NCI-H345 (cell line): Measurements from ENCODE around the gene STRA6.
A peak's percentile ranks its signal among the peaks of the same experiment; 100 is the strongest.
"Not testable (repeated sequence)": the region's sequence is repeated elsewhere in the genome, so short reads cannot be mapped to it uniquely, and the experiment has no call there.

Experiments
- DNase-seq: peaks from one replicate; lab custom pipeline; 2025; lab: John Stamatoyannopoulos, UW

Gene STRA6

DNA sequence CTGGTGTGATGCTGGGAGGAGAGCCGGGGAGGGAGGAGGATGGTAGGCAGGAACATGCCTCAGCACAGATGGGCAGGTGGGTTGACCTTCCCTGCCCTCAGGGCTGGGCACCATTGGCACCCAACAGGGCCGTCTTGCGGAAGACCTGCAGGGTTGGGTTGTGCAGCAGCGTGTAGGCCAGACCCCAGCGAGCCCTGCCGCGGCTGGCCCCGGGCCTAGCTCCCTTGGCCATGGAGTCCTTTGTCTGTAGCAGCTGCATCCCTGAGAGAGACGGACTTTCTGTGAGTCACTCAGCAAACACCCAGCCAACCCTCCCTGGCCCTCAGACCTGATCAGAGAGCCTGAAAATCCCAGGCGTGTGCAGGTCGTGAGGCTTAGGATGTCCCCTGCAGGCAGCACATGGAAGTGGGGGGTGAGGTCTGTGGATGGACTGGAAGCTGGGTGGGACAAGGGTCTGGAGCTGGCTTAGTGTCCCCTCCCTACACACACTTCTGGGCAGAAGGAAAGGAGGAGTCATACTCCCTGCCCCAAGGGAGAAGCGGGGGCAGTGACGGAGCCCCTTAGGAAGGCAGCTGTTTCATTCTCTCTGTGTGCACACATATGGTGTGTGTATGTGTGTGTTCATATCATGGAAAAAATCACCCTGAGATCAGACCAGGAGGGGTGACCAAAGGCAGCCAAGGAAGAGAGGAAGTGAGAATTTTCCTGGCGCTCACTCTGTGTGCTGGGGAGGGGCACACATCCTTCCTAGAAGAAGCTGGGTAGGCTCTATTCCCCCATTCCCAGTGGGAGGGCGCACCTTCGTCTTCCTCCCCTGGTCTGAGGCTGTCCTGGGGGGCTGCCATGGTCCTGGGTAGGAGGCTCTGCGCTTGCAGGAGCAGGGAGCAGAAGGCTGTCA lies 22.4 kb downstream of the STRA6 start:
- DNase-seq, result no peak

DNA sequence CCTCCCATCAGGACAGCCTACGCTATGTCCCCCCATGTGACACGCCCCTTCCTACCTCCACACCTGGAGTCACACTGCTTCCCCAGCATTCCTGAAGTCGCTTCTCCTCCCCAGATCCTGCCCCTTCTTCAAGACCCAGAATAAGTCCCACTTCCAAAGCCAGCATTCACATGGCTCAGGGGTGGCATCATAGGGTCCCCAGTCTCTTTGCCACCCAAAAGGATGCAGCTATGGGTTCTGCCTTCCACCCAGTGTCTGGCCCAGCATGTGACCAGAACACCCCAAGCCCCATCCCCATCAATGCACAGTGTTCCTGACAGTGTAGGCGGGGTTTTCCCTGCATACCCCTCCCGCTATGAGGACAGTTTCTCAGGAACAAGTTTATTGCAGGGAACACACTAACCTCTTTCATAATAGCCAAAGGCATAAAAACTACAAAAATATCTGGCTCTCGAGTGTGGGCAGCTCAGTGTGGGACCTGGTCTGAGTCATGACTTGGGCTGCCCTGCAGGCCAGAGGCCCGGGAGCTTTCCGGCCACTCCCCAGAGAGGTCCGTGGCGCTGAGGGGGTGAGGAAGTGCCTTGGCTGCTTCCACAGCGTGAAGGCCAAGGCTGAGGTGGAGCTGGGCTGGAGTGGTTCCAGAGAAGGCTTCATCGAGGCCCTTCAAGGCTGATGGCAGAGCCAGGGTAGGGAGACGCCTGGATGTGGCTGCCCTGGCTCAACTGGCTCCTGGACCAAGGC lies 23.3 kb downstream of the STRA6 start:
- no peak for DNase-seq

DNA sequence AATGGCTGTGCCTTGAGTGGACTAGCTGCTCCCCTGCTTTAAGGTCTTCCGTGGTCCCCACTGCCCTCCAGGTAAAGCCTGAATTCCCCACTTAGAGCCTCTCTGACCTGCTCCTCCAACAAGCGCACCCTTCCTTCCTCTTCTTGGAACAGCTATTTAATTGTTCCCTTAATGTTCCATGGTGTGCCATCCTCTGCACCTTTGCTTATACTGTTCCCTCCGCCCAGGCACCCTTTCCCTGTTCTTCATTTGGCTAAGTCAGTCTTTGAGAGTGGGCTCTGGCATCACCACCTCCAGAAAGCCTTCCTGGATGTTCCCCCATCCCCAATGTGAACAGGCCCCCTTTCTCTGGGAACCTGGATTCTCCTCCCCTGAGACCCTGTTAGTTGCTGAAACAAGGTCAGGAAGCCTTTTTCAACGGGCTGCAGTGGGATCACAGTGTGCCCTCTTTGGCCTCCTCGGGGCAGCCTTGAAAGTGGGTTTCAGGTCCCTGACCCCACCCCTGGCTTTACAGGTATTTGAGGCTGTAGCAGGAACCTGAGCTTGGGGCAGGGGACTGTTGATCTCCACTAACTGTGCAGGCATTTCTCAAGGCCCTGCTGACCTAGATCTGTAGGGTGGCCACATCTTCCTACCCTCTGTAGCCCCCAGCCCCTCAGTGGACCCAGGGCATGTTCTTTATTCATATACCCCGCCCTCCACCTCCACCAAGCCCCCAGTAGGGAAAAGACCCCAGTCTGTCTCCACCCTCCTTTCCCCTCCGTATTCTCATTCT lies 24.1 kb downstream of the STRA6 start:
- no peak for DNase-seq

DNA sequence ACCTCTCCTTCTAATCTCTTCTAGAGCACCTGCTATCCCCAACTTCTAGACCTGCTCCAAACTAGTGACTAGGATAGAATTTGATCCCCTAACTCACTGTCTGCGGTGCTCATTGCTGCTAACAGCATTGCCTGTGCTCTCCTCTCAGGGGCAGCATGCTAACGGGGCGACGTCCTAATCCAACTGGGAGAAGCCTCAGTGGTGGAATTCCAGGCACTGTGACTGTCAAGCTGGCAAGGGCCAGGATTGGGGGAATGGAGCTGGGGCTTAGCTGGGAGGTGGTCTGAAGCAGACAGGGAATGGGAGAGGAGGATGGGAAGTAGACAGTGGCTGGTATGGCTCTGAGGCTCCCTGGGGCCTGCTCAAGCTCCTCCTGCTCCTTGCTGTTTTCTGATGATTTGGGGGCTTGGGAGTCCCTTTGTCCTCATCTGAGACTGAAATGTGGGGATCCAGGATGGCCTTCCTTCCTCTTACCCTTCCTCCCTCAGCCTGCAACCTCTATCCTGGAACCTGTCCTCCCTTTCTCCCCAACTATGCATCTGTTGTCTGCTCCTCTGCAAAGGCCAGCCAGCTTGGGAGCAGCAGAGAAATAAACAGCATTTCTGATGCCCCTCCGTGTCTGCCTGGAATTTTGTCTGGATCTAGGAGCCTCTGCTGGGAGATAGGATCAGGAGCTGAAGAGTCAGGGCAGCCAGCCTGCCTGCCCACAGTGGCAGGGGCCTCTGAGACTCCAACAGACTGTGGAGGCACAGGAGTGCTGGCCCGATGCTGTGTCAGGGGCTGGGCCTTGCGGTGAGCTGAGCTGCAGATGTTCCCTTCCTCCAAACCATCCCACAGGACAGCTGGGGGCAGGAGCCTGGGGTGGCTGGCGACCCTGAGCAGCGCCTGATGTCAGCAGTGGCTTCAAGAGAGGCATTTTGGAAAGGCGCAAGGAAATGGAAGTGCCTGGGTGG lies 26.0 kb downstream of the STRA6 start:
- no peak for DNase-seq

DNA sequence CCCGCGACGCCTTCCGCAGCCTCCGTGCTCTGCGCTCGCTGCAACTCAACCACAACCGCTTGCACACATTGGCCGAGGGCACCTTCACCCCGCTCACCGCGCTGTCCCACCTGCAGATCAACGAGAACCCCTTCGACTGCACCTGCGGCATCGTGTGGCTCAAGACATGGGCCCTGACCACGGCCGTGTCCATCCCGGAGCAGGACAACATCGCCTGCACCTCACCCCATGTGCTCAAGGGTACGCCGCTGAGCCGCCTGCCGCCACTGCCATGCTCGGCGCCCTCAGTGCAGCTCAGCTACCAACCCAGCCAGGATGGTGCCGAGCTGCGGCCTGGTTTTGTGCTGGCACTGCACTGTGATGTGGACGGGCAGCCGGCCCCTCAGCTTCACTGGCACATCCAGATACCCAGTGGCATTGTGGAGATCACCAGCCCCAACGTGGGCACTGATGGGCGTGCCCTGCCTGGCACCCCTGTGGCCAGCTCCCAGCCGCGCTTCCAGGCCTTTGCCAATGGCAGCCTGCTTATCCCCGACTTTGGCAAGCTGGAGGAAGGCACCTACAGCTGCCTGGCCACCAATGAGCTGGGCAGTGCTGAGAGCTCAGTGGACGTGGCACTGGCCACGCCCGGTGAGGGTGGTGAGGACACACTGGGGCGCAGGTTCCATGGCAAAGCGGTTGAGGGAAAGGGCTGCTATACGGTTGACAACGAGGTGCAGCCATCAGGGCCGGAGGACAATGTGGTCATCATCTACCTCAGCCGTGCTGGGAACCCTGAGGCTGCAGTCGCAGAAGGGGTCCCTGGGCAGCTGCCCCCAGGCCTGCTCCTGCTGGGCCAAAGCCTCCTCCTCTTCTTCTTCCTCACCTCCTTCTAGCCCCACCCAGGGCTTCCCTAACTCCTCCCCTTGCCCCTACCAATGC lies 27.1 kb downstream of the STRA6 start:
- no peak for DNase-seq

DNA sequence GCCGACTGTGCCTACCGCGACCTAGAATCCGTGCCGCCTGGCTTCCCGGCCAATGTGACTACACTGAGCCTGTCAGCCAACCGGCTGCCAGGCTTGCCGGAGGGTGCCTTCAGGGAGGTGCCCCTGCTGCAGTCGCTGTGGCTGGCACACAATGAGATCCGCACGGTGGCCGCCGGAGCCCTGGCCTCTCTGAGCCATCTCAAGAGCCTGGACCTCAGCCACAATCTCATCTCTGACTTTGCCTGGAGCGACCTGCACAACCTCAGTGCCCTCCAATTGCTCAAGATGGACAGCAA lies 27.7 kb downstream of the STRA6 start:
- DNase-seq, result no peak

DNA sequence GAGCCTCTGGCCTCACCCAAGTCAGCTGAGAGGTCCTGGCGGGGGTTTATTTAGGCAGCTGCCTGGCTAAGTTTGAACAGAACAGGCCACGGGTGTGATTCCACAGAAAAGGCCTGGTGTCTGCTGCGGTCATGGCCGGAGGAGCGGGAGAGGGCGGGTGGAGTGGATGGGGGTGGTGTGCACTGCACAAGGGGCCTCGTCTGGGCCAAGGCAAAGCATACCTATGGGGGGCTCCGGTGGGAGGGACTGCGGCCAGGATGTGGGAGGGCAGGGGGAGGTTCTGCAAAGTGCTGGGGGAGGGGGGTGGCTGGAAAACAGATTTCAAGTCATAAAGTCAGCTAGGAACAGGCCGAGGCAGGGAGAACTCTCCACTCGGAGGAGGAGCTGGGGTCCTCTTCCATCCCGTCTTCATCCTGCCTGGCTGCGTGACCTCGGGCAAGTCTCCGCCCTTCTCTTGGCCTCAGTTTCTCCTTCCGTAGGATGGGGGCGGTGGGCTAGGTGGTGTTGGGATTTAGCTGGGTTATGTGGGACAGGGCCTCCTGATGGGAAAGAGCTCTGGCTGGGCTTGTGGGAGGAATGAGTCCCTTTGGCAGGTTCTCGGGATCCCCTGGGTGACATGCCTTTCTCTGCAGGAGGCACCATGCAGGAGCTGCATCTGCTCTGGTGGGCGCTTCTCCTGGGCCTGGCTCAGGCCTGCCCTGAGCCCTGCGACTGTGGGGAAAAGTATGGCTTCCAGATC lies 28.2 kb downstream of the STRA6 start:
- no peak for DNase-seq

DNA sequence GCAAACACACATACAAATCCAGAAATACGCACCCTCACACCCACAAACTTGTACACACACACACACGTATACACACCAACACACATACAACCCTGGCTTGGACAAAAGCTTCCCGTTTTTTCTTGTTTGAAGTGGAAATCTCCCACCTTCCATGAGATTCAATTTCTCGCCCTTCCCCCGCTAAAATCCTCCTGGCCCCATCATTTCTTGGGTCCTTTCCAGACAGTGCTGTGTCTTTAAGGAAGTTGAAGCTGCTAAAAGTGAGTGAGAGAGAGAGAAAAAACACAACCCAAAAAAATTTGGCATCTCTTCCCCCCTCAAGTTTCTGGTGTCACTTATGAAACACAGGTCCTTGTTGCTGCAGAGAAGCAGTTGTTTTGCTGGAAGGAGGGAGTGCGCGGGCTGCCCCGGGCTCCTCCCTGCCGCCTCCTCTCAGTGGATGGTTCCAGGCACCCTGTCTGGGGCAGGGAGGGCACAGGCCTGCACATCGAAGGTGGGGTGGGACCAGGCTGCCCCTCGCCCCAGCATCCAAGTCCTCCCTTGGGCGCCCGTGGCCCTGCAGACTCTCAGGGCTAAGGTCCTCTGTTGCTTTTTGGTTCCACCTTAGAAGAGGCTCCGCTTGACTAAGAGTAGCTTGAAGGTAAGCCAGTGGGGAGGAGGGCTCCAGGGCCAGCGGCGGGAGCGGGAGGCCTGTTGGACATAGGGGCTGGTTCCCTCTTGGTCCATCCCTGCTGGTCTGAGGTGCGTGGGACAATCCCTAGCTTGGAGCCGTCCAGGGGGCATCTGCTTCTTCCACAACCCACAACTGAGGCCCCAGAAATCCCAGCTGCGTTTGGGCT lies 29.0 kb downstream of the STRA6 start, which contains the start of gene ISLR:
TSS of gene ISLR (plus strand) at position 331 of the 839 bp plus-strand sequence. CDS start 1,149 bp downstream, outside the sequence.
- DNase-seq, result no peak

DNA sequence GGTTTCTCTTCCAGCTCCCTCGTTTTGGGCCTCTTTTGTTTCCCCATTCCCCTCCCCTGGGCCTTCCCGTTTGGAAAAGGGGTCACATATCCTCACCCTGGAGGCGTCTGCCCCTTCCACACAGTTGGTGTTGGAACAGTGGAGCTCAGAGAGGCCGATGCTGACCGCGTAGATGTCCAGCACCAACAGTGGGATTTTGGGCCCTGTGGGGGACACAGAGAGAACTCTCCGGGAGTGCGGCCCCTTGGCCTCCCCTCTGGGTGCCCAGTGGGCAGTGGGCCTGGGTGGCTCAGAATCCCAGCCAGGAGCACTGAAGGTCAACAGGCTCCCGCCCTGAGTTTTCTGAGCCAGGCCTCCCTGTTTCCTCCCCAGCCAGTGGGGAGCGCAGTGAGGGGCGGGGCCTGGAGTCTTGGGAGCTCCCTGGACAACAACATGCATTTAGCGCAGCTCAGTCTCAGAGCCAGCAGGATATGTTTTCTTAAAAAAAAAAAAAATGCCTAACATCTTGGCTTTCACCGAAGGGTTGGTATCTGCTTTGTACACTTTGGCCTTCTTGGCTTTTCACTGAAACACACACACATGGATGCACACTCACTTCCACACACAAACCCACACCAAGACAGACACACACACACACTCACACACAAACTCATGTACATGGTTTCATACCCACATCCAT lies 29.7 kb downstream of the STRA6 start:
- no peak for DNase-seq

DNA sequence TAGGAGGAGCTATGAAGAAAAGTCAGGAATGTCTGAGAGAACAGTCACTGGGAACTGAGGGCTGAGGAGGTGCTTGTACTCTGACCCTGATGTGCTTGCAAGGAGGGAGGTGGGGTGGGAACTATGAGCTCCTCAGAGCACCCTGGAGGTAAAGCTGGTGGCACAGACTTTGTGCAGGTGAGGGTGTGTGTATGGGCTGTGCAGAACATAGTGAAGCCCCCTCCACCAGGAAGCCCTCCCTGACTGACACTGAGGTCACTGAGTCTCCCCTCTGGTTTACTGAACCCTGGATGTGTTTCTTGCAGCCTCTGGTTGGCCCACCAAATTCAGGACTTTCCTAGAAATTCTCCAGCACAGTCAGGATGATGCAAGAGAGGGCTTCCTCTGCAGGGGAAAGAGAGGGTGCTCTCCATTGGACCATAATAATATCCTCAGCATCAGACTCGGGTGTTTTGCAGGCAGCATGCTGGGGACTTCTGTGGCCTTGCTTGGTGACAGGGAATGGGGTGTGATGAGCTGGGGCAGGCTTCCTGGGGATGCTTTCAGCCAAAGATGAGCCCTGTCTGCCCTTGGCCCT lies 30.5 kb downstream of the STRA6 start:
- no peak for DNase-seq

DNA sequence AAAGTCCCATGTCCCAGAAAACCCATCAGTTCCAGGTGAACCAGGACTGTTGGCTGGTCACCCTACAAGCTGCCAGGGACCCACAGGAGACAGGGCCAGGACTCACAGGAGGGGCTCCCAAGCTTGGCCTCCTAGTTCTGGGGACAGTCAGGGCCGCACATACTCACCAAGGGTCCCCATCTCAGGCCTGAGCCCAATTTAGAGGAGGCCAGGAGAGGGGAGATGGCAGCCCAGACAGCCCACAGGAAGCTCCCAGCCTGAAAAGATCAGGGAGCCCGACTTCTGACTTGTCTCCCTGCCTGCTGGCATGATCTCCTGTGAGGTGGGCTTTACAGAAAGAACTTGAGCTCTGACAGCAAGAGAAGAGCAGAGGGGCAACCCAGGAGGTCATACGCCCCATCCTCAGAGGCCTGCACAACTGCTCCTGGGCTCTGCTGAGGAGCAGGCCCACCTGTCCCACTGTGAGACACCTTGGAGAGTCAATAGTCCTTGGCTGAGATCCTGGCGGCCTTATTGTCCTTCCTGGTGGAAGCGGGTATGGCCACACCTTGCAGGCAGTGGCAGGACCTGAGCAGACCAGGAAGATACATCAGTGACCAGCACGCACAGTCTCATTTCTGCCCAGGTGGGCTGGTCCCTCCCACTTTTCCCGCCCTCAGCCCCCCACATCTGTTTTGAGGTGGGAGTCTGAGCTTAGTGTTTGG lies 31.6 kb downstream of the STRA6 start:
- DNase-seq, result no peak

DNA sequence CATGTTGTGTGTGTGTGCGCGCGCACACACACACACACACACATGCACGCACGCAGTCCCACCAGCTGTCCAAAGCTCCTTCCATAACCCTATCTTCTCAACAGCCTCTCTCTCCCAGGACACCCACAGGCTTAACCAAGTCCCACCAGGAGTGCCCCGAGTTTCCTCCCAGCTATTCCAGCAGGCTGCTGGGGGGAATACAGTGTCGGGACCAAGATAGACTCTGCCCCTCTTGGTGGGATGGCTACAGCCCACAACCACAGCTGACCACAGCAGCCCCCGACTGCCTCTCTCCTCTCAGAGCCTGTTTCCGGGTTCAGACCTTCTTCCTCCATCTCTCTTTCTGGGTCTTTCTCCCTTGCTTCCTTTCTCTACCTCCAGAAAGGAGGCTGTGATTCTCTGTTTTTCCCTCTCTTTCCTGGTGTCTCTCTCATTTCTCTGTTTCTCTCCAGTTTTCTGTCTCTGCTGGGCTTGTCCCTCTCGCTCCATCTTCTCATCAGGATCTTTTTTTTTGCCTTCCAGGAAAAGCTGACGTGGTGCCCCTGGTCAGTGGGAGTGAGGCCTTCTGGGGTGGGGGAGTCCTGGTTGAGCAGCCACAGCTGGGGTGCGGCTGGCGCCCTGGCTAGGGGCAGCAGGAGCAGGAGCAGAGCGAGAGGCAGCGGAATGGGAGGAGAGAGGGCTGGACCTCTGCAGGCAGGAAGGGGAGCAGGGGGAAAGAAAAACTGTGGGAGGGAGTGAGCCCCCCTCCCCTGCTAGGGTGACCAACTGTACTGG lies 32.3 kb downstream of the STRA6 start:
- no peak for DNase-seq

DNA sequence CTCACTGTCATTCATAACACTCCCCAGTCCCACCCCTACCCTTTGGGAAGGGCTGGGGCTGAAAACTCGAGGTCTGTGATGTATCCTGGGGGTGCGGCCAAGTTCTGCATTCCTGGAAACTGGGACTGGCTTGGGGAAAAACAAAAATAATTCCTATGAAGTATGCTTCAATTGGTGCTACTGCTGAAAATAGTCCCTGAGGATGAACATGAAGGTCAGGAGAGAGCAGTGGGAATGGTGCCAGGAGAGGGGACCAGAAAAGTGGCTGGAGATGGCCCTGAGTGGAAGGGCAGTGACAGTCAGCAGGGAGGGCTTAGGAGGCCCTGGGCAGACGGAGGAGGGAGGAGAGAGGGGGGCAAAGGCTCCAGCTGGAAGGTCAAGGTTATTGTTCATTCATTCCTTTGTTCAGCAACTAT lies 33.9 kb downstream of the STRA6 start:
- no peak for DNase-seq

DNA sequence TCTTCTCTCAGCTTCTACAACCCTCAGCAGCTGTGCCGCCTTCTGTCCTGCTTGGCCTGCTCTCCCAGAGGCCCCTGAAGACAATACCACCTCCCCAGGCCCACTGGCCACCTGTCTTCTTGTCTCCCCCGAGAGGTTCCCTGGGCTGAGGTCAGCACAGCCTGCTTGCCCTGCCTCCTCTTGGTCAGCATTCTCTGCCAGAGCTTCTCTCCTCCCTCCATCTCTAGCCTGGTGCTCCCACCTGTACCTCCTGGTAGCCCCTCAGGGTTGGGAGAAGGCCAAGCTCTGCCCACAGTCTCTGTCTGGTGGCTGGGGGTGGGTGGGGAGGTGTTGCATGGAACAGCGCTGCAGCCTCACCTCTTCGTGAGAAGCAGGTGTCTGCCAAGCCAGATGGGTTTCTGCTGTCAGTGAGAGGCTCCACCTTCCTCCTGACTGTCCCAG lies 34.7 kb downstream of the STRA6 start:
- peak; percentile 2 for DNase-seq

DNA sequence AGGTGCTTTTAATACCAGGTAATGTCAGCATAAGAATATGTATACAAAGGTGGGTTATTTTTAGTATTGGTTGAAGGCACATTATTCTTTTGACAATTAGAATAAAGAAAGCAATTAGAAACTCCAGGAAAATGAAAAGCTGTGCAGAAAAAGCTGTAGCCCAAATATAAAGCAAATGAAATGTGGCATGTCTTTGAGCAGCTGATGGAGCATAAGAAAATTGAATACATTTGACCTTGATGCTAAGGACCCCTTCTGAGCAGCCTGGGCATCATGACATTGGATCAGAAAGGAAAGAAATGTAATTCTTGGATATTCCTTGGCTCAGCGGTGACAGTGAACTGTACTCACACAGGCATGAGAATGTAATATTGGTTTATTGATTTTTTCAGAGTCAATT lies 37.1 kb downstream of the STRA6 start:
- no peak for DNase-seq

DNA sequence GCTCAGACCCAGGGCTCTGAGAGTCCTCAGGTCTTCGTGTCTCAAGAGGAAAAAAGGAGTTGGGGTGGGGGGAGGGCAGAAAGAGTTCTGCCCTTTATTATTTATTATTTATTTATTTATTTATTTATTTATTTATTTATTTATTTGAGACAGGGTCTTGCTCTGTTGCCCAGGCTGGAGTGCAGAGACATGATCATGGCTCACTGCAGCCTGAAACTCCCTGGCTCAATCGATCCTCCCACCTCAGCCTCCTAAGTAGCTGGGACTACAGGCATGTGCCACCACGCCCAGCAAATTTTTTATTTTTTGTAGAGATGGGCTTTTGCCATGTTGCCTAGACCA lies 40.4 kb downstream of the STRA6 start:
- not testable (repeated sequence) for DNase-seq
